Hepatocyte (in vitro differentiated cells): ENCODE data around the gene PKD1L1.

ENCODE experiments used
- EZH2 ChIP-seq: fragments of 200-600 bp; sonication (generic); IDR thresholded peaks from 2 replicates; pipeline ENCODE4 v1.6.1; 2016; ENCODE audit warnings: antibody characterized with exemption, mild to moderate bottlenecking, borderline replicate concordance
- EZH2phosphoT487 ChIP-seq: fragments of 200-600 bp; sonication (generic); IDR thresholded peaks from one replicate; pipeline ENCODE4 v1.6.1; 2018; ENCODE audit warnings: antibody characterized with exemption, mild to moderate bottlenecking, low read depth, moderate library complexity; ENCODE audit not compliant: unreplicated experiment, severe bottlenecking
- TF ChIP-seq, protein P1 (sequence below): fragments of 200-600 bp; sonication (generic); IDR thresholded peaks from 2 replicates; pipeline ENCODE4 v1.5.1; 2016; ENCODE audit warnings: antibody characterized with exemption, mild to moderate bottlenecking; ENCODE audit not compliant: poor library complexity

DNA sequence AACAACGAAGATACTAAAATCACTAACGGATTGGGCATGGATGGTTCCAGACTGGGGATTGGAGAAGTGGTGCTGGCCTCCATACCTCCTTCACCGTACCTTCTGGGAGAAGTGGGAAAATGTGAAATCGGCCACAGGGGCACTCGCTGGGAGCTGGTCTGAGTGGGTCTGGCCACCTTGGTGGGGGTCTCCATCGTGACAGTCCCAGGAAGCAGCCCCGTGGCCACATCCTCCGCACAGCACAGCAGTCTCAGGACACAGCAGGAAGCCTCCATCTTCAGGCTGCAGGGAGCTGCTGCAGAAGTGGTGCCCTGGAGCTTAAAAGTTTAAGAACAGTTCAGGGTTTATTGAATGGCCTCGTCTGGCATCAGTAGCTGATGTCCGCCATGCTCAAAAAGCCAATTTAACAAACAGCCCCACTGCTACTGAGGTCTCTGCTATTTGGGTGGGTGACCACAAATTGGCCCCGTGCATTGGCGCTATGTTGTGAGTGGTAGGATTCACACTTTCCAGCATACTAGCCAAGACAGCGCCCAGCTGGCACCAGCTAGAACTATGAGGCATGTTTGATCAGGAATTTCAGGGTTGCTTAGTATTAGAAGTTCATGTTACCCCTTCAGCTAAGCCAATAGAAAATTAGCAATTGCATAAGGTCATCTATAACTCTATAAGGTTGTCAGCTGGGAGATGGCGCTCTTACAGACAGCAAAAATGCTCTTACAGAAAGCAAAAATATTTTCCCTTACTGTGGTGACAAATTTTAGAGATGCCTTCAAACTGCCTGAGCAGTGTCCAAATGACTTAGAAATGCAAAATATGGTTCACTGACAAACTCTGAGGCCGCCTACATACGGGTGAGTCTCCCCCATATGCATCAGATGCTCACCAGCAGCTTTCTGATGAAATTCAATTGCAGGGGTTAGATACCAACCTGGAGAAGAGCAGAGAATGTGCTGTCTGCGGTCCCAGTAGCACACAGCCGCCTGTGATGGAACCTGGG, 17.0 kb downstream of the PKD1L1 start:
- TF ChIP-seq, protein P1, sequence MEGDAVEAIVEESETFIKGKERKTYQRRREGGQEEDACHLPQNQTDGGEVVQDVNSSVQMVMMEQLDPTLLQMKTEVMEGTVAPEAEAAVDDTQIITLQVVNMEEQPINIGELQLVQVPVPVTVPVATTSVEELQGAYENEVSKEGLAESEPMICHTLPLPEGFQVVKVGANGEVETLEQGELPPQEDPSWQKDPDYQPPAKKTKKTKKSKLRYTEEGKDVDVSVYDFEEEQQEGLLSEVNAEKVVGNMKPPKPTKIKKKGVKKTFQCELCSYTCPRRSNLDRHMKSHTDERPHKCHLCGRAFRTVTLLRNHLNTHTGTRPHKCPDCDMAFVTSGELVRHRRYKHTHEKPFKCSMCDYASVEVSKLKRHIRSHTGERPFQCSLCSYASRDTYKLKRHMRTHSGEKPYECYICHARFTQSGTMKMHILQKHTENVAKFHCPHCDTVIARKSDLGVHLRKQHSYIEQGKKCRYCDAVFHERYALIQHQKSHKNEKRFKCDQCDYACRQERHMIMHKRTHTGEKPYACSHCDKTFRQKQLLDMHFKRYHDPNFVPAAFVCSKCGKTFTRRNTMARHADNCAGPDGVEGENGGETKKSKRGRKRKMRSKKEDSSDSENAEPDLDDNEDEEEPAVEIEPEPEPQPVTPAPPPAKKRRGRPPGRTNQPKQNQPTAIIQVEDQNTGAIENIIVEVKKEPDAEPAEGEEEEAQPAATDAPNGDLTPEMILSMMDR = no peak
- TF ChIP-seq EZH2 (no peak), EZH2phosphoT487 (no peak)
